Activated gamma-delta T cell (primary cell): Measurements from ENCODE around the gene GRXCR2.
"Not testable (repeated sequence)": the region's sequence is repeated elsewhere in the genome, so short reads cannot be mapped to it uniquely, and the experiment has no call there.

Source experiments
- DNase-seq: peaks from one replicate; lab custom pipeline; 2025; lab: John Stamatoyannopoulos, UW

GRXCR2 gene

GRCh38 chr5:145887217-145887616, 14.4 kb upstream of the GRXCR2 start:
- no peak for DNase-seq

- no peak for DNase-seq
Observed at GRCh38 chr5:145874765-145875164, 2.0 kb upstream of the GRXCR2 start.

GRCh38 chr5:145872486-145872885, 328 bp downstream of the GRXCR2 start:
- no peak for DNase-seq

GRCh38 chr5:145869753-145870152, 3.1 kb downstream of the GRXCR2 start:
- no peak for DNase-seq

- no peak for DNase-seq
Observed at GRCh38 chr5:145867806-145868205, 5.0 kb downstream of the GRXCR2 start.

GRCh38 chr5:145864432-145864831, 8.4 kb downstream of the GRXCR2 start:
- DNase-seq: not testable (repeated sequence)

- no peak for DNase-seq
Observed at GRCh38 chr5:145863003-145863402, 9.8 kb downstream of the GRXCR2 start.

- no peak for DNase-seq
Observed at GRCh38 chr5:145859897-145860296, 12.9 kb downstream of the GRXCR2 start.

GRCh38 chr5:145859453-145859852, 13.4 kb downstream of the GRXCR2 start:
- no peak for DNase-seq

GRCh38 chr5:145858959-145859358, 13.9 kb downstream of the GRXCR2 start:
- DNase-seq: no peak

- no peak for DNase-seq
Observed at GRCh38 chr5:145856285-145856818, 16.5 kb downstream of the GRXCR2 start.

GRCh38 chr5:145855763-145856267, 17.0 kb downstream of the GRXCR2 start:
- no peak for DNase-seq

- DNase-seq: no peak
Observed at GRCh38 chr5:145854651-145855258, 18.1 kb downstream of the GRXCR2 start.

GRCh38 chr5:145853781-145854376, 18.9 kb downstream of the GRXCR2 start:
- no peak for DNase-seq

- DNase-seq: no peak
Observed at GRCh38 chr5:145852990-145853389, 19.8 kb downstream of the GRXCR2 start.

- no peak for DNase-seq
Observed at GRCh38 chr5:145848854-145849253, 24.0 kb downstream of the GRXCR2 start.

- no peak for DNase-seq
Observed at GRCh38 chr5:145847499-145848497, 25.0 kb downstream of the GRXCR2 start.

GRCh38 chr5:145846081-145846480, 26.7 kb downstream of the GRXCR2 start:
- no peak for DNase-seq

- no peak for DNase-seq
Observed at GRCh38 chr5:145841299-145841698, 31.5 kb downstream of the GRXCR2 start.

GRCh38 chr5:145840458-145841132, 32.2 kb downstream of the GRXCR2 start:
- no peak for DNase-seq

GRCh38 chr5:145838276-145838675, 34.5 kb downstream of the GRXCR2 start:
- DNase-seq: no peak

GRCh38 chr5:145836241-145836640, 36.6 kb downstream of the GRXCR2 start:
- not testable (repeated sequence) for DNase-seq
